Panc1 (cell line): ENCODE data around the gene DNM3.
"Not testable (repeated sequence)": the region's sequence is repeated elsewhere in the genome, so short reads cannot be mapped to it uniquely, and the experiment has no call there.

Experiments used
- TCF7L2 ChIP-seq: IDR thresholded peaks from 2 replicates; pipeline ENCODE4 v1.6.1; 2011; ENCODE audit warnings: mild to moderate bottlenecking, low read depth, low read length, inconsistent platforms
- TF ChIP-seq, protein P1 (sequence below): fragments of 450-650 bp; IDR thresholded peaks from 2 replicates; pipeline ENCODE4 v1.5.1; 2017; ENCODE audit warnings: mild to moderate bottlenecking

DNA sequence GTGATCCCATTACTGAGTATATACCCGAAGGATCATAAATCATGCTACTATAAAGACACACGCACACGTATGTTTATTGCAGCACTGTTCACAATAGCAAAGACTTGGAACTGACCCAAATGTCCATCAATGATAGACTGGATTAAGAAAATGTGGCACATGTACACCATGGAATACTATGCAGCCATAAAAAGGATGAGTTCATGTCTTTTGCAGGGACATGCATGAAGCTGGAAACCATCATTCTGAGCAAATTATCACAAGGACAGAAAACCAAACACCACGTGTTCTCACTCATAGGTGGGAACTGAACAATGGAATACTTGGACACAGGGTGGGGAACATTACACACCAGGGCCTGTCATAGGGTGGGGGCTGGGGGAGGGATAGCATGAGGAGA, 466.2 kb downstream of the DNM3 start:
- not testable (repeated sequence) for TF ChIP-seq TCF7L2
- TF ChIP-seq, protein P1, sequence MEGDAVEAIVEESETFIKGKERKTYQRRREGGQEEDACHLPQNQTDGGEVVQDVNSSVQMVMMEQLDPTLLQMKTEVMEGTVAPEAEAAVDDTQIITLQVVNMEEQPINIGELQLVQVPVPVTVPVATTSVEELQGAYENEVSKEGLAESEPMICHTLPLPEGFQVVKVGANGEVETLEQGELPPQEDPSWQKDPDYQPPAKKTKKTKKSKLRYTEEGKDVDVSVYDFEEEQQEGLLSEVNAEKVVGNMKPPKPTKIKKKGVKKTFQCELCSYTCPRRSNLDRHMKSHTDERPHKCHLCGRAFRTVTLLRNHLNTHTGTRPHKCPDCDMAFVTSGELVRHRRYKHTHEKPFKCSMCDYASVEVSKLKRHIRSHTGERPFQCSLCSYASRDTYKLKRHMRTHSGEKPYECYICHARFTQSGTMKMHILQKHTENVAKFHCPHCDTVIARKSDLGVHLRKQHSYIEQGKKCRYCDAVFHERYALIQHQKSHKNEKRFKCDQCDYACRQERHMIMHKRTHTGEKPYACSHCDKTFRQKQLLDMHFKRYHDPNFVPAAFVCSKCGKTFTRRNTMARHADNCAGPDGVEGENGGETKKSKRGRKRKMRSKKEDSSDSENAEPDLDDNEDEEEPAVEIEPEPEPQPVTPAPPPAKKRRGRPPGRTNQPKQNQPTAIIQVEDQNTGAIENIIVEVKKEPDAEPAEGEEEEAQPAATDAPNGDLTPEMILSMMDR = not testable (repeated sequence)
